C4-2B (cell line): ENCODE measurements around the gene HTR3C.

Experiments
- ZFX ChIP-seq: fragments of 450-650 bp; IDR thresholded peaks from 2 replicates; pipeline ENCODE4 v1.6.1; 2017
- TF ChIP-seq, protein P1 (sequence below): fragments of 450-650 bp; conservative IDR thresholded peaks from 2 replicates; pipeline ENCODE4 v1.5.1; 2017; ENCODE audit warnings: mild to moderate bottlenecking

- no peak for TF ChIP-seq ZFX
- TF ChIP-seq, protein P1, sequence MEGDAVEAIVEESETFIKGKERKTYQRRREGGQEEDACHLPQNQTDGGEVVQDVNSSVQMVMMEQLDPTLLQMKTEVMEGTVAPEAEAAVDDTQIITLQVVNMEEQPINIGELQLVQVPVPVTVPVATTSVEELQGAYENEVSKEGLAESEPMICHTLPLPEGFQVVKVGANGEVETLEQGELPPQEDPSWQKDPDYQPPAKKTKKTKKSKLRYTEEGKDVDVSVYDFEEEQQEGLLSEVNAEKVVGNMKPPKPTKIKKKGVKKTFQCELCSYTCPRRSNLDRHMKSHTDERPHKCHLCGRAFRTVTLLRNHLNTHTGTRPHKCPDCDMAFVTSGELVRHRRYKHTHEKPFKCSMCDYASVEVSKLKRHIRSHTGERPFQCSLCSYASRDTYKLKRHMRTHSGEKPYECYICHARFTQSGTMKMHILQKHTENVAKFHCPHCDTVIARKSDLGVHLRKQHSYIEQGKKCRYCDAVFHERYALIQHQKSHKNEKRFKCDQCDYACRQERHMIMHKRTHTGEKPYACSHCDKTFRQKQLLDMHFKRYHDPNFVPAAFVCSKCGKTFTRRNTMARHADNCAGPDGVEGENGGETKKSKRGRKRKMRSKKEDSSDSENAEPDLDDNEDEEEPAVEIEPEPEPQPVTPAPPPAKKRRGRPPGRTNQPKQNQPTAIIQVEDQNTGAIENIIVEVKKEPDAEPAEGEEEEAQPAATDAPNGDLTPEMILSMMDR, result no peak; the same call in 1 of the 2 replicates
Observed at GRCh38 chr3:184040010-184040409, 12.8 kb upstream of the HTR3C start.
